Activated CD4-positive, alpha-beta T cell treated with anti-CD3 and anti-CD28 coated beads, Interleukin-2, Interleukin-4, amounts not matched to agents 100 ng/mL and 50 ng/mL, durations not matched to agents 16 hours and 8 hours (primary cell): ENCODE results near the gene ASCC2.
"Not testable (repeated sequence)": the region's sequence is repeated elsewhere in the genome, so short reads cannot be mapped to it uniquely, and the experiment has no call there.

Source experiments
- DNase-seq: peaks from one replicate; pipeline ENCODE4 v3.0.0-alpha.2; 2020; ENCODE audit warnings: low spot score

Gene ASCC2, protein sequence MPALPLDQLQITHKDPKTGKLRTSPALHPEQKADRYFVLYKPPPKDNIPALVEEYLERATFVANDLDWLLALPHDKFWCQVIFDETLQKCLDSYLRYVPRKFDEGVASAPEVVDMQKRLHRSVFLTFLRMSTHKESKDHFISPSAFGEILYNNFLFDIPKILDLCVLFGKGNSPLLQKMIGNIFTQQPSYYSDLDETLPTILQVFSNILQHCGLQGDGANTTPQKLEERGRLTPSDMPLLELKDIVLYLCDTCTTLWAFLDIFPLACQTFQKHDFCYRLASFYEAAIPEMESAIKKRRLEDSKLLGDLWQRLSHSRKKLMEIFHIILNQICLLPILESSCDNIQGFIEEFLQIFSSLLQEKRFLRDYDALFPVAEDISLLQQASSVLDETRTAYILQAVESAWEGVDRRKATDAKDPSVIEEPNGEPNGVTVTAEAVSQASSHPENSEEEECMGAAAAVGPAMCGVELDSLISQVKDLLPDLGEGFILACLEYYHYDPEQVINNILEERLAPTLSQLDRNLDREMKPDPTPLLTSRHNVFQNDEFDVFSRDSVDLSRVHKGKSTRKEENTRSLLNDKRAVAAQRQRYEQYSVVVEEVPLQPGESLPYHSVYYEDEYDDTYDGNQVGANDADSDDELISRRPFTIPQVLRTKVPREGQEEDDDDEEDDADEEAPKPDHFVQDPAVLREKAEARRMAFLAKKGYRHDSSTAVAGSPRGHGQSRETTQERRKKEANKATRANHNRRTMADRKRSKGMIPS

DNA sequence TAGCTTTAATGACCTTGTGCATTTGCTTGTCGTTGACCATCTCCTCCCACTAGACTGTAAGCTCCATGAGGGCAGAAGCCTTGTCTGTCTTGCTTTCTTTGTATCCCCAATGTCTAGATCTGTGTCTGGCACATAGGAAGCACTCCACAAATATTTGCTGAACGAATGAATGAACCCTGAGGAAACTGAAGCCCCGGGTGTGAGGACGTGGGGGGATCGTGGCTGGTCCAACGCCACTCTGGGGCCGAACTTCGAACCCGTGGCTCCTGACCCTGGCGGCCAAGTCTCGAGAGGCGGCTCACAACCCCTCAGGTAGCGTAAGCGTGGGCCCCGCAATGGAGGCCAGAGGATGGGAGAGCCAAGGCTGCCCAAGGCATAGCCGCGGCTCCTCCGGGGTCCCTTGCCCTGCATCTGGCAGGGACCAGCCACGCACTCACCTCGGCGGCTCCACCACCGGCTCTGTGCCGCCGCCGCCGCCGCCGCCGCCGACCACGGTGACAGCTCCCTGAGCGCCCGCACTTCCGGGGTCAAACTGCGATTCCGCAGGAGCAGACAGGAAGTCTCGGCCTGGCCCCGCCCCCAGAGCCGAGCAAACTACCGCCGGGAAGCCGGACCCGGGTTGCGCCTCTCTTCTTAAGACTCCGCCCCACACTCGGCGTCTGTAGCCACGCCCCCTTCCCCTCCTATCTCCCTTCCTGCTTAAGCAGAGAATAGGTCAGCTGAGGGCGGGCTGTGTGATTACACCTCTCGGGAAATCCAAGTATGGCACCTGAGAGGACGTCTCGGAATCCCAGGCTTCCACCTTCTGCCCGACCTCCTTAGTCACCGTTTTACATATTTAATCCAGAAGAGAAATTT lies at the start of gene ASCC2:
Gene ASCC2, minus strand, starts transcription at position 534 of the 858 bp plus-strand sequence. CDS start 5,949 bp downstream, outside the sequence.
- peak; percentile 98 for DNase-seq

DNA sequence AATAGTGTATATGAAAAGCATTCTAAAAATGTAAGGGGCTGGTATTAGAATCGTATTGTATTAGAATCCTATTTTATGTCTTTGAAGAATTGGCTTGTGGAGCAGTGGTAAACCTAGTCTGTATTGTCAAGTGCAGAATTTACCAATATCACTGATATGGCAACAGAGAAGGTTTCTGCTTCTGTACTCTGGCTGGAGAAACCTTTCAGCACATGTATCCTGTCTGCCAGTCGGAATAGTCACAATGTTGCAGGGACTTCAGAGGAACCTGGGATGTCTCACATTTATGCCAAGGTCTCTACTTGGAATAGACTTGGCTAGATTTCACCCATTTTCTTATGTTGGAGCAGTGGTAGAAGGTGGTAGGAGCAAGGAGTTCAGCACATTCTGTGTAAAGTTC lies 49.3 kb upstream of the ASCC2 start:
- no peak for DNase-seq

DNA sequence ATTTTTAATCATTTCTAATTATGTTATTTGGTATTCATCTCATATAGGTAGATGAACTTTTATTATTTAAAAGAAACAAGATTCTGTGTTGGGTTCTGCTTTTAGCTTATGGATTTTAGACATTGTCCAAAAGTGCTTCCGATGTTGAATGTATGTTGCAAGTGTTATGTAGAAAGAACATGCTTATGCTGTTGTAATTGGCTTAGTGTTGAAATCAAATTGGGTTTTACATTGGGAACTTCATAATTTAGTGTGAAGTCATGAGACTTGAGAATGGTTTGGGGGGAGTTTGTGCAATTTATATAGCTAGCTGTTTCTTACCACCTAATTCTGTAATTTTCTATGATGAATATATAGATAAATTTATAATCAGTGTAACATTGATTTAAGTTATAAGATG lies 48.5 kb upstream of the ASCC2 start:
- DNase-seq: no peak

DNA sequence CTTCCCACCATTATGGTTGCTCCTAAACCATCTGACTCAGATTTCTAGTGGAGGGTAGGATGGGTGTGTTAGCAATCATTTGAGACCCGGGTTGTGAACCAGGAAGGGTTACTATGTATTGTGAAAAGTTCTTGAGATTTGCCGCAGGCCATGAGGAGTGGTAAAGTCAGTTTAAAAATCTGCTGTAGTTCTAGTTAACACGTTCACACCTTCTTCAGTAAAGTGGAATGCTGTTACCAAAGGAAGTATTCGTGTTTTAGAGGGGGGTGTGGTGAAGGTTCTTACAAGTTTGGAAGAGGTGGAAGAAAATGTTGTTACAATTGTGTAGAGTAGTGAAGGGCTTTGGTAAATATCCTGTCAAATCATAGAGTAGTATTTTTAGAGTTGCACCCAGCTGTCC lies 47.5 kb upstream of the ASCC2 start:
- DNase-seq: no peak

DNA sequence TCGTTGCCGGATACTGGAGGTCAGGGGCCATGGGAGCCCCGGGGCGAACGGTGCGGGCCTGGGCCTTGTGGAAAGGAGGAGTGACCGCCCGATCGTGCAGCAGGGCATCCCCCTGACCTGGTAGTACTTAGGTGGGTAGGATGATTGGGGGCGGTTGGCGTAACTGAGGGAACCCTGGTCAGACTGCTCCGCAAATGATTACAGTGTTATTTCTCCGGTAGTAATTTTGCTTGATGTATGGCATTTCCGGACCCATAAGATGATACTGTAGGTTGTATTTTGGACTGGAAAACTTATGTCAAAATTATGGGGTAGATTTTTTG lies 45.7 kb upstream of the ASCC2 start:
- no peak for DNase-seq

DNA sequence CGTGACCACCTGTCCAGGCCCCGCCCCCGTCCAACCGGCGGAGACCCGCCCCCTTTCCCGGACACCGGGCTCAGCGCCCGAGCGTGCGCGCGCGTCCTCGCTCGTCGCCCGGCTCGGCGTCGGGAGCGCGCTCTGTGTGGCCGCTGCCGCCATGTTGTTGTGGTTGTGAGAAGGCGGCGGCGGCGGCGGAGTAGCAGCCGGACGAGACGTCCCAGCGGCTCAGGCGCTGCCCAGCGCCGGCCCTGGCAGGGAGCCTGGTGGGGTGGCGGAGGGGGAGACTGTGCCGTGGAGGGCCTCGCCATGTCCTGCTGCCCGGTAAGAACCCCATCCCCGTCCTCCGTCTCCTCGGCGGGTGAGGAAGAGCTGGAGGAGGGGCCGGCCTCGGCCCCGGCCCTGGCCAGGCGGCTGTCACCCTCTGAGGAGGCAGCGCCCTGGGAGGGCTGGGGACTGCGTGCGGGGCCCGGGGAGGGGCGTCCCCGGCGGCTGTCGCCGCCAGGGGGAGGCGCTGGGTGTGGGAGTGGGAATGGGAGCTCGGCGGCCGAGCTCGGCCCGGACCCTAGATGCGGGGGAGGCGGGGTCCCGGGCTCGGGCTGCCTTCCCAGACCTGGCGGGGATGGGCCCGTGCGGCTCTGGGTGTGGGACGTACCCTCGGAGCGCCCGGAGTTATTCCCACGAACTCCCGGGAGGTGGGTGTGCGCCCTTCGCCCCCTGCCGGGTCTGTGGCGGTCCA lies 45.1 kb upstream of the ASCC2 start, which contains the start of gene MTMR3:
Gene MTMR3, plus strand, starts transcription at position 130 of the 730 bp plus-strand sequence. CDS start 87,886 bp downstream, outside the sequence.
- DNase-seq: peak; percentile 97

DNA sequence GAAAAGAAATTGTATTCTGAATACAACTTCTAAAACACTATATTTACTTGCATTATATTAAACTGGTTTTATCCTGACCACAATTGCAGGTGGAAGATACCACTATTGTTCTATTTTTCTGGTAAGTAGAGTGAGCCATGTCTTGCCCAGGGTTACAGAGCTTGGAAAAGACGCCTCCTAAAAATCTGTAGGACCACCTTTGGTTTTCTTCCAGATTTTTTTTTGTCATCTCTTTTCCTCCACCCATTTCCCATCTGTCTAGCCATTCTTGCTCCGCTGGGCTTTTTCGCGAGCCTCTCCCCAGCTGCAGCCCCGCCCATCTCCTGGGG lies 44.6 kb upstream of the ASCC2 start:
- no peak for DNase-seq

DNA sequence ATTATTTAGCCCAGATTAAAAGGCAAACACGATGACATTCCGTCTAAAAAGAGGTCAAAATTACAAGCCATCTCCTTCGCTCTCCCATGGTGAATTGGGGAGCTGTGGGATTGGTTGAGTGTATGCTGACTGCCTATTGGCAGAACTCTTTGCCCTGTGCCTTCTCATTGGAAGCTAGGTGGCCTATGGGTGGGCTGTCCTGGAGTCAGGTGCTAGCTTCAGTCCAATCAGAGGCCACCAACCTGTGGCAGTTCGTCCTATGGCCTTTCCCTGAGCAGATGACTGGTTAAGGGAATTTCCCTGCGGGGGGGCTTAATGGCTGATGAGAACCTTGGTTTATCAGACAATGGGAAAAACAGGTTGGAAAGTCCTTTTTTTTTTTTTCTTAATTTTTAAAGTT lies 41.7 kb upstream of the ASCC2 start:
- no peak for DNase-seq

DNA sequence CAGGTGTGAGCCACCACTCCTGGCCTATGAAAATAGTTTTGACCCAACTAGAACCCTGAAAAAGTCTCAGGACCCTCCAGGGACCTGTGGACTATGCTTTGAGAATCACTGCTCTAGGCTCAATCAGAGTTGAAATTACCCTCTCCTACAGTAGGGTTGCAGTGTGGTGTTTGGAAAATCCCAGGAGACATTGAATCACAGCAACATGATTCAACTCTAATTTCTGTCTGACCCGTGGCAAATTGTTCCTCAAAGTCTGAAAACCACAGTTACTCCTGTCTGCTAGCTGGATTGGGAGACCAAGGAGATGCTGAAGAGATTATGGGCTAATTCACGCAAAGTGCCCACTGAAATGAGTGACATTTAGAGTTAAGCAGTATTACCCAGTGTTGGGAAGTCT lies 39.5 kb upstream of the ASCC2 start:
- no peak for DNase-seq

DNA sequence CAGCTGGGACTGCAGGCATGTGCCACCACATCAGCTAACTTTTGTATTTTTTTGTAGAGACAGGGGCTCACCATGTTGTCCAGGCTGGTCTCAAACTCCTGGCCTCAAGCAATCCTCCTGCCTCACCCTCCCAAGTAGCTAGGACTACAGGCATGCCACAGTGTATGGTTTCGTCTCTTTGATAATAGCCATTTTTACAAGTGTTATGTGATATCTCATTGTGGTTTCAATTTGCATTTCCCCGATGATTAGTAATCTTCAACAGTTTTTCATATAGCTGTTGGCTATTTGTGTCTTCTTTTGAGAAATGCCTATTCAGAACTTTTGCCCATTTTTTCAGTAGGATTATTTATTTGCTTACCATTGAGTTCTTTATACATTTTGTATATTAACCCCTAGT lies 35.9 kb upstream of the ASCC2 start:
- DNase-seq: no peak

DNA sequence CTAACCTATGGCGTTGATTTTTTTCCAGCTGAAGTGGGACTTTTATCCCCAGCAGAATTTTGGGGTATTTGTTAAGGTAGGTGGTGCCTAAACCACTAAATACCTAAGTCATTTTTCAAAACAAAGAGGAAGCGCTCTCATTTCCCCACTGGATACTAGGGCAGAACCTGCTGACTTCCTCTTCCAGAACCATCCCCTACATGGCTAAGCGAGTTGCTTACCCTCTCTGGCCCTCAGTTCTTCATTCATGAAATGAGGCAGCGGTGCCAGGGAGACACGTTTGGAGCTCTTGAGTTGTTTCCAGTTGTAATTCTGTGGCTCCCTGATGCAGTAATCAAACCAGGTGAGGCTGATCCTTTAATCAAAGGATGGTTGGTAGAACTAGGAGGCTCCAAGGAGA lies 34.9 kb upstream of the ASCC2 start:
- no peak for DNase-seq

DNA sequence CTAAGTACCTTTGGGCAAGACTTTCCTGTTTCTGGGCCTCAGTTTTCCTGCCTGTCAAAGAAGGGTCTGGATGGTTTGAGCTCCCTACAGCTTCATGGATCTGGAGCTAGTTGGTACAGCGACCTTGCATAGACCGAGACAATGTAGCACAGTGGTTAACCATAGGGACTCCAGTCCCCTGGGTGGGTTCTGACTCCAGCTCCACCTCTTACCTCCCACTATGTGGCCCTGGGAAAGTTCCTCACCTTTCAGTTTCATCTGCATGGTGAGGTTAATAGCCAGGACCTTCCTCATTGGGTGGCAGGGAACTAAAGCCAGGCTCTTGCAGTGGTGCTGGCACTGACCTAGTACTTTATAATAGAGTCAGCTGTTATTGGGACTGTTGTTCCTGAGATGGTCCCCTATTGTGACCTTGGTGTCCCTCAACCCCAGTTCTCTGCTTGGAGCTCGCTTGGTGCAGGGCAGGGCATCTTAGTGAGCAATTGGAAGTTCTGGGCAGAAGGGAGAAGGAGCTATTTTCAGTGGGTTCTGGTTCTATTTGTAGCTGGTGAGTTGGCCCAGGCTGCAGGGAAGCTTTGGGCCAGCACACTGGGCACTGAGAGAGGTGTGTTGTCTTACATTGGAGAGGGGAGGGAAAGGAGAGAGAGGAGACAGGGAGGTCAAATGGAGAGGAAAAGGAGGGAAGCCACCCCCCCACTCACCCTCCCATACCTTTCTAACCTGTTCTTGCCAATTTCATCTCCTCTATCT lies 34.2 kb upstream of the ASCC2 start:
- DNase-seq: no peak

DNA sequence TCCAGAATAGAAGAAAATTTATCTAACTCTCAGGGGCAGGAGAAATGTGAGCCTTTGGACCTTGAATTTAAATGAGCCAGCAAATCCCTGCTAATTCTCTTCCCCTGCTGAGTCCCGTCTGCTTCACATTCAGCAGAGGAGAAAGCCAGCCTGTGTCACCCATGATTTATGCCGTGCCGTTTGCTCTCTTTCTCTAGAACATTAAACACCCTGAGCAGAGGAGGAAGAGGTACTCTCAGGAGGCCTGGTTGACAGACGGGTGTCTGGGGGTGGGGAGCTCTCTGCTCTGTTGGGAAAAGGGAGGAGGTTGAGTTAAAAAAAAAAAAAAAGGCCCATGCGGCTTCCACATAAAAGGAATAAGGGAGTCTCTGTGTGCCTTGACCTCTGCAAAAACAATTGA lies 33.6 kb upstream of the ASCC2 start:
- no peak for DNase-seq

DNA sequence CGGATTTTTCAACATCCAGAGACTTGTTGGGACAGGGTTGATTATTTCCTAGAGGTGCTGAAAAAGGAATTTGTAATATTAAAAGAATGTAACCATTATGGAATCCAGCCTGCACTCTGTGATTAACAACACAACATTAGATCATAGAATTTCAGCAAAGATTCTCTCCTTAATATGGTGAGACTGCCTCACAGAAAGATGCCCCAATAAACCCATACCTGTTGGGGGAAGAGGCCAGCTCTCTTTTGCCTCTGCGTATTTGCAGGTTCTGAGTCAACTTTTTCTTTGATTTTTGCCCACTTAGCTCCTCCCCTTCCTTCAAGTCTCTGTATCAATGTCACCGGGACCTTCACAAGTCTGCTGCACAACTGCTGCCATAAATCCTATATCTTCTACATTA lies 32.5 kb upstream of the ASCC2 start:
- DNase-seq: peak; percentile 20

DNA sequence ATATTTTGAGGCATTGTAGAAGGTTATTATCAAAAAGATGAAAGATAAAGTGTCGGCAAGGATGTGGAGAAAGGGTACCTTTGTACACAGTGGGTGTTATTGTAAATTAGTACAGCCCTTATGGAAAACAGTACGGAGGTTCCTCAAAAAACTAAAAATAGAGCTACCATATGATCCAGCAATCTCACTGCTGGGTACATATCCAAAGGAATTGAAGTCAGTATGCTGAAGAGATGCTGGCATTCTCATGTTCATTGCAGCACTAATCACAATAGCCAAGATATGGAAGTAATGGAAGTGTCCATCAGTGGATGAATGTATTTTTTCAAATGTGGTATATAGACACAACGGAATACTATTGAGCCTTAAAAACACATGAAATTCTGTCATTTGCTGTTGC lies 29.8 kb upstream of the ASCC2 start:
- DNase-seq: no peak

DNA sequence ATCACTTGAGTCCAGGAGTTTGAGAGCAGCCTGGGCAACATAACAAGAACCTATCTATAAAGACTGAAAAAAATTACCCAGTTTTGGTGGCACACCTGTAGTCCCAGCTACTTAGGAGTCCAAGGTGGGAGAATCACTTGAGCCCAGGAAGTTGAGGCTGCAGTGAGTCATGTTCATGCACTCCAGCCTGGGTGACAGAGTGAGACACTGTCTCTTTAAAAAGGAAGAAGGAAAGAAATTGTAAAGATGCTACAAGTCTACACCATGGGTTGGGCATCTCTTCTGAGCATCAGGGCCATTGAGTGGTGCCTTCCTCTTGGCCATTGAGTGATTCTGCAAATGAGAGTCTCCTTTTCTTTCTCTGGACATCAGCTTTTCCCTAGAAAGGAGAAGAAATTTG lies 29.2 kb upstream of the ASCC2 start:
- no peak for DNase-seq

DNA sequence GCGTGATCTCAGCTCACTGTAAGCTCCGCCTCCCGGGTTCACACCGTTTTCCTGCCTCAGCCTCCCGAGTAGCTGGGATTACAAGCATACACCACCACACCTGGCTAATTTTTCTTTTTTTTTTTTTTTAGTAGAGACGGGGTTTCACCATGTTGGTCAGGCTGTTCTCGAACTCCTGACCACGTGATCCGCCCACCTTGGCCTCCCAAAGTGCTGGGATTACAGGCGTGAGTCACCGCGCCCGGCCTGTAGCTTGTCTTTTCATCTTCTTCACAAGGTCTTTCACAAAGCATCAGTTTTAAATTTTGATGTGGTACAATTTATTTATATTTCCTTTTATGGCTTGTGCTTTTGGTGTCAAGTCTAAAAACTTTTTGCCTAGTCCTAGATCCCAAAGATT lies 27.5 kb upstream of the ASCC2 start:
- not testable (repeated sequence) for DNase-seq

DNA sequence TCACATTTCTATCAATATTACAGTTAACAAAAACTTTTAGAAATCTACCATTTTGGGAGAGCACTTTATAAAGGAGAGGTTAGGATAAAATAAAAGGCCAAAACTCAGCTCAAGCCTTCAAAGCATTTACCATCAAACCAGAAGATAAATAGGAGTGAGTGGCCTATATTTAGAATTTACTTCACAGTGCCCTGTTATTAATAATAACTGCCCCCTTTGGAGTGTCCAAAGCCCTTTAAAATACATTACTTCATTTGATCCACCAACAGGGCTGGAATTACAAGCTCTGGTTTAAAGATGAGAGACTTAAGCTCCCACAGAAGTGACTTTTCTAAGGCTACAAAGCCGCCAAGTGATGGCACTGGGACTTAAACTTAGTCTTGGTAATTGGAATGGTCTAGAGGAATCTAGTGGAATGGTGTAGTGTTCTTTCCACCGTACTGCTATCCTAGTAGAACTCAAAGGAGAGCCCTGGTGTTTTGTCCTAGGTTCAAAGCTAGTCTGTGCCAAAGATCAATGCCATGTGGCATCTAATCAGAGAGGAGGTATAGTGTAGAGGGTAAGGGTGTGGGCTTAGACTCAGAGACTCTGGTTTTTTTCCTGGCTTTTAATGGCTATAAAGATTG lies 23.7 kb upstream of the ASCC2 start:
- DNase-seq: no peak

DNA sequence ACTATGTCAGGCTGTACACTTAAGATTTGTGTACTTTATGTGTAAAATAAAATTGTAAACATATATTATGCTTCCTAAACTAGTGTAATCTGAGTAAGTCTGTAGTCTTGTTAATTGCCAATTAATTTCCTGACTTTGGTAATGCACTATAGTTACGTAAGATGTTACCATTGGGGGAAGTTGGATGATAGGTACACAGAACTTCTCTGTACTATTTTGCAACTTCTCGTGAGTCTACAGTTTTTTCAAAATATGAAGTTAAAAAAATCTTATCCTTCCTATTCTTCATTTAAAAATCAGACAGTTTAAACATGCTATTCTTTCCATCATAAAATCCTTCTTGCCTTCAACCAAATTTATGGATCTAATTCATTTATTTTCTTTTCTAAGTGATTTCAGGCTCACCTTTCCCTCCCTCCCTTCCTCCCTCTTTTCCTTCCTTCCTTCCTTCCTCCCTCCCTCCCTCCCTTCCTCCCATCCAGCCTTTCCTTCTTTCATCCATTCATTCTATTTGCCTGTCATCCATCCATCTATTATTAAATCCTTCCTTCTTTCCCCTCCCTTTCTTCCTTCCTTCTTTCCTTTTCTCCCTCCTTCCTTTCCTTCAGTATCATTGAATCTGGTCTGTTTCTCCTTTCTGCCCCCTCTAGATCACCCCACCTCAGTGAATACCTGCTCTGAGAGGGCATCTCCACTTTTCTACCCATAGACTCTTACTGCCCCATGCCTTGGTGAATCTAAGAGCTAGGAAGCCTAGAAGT lies 22.1 kb upstream of the ASCC2 start:
- no peak for DNase-seq

DNA sequence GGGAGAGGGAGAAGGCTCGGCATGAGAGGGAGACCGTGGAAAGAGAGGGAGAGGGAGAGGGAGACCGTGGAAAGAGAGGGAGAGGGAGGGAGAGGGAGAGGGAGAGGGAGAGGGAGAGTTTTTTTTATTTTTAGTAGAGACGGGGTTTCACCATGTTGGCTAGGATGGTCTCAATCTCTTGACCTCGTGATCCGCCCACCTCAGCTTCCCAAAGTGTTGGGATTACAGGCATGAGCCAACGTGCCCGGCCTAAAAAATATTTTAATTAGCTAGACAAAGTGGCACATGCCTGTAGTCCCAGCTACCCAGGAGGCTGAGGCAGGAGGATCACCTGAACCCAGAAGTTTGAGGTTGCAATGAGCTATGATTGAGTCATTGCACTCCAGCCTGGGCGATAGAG lies 21.0 kb upstream of the ASCC2 start:
- DNase-seq: not testable (repeated sequence)
